ENCODE results near the gene CSAD.
"Not testable (repeated sequence)": the region's sequence is repeated elsewhere in the genome, so short reads cannot be mapped to it uniquely, and the experiment has no call there.

The CSAD gene

DNA sequence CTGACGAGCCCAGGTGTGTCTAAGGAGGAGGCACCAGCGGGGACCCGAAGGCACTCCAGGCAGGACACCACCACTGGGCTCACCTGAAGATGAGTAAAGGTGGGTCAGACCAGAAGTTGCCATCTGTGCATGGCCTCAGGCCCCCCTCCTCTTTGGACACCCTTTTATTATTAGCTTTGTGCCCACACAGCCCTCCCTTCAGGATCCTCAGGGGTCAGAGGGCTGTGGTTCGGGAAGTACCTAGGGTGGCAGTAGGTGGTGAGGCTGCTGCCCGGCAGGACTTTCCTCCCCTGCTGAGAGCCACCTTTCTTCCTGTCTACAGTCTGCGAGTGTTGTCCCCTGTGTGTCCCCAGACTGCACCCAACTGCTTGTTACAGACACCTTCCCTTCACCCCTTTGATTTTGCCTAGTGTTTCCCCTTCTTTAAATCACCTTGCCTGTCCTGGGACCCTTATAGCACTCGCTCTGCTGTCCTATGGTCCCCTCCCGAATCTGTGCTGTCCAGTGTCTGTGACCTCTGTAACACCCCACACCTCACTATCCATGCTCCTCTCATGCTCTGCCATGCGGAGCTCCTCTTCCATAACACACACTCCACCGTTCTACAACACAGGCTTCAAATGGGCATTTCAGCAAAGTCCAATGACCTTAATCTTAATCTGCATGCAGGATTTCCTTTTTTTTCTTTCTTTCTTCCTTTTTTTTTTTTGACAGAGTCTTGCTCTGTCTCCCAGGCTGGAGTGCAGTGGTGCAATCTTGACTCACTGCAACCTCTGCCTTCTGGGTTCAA is 51.8 kb downstream of the CSAD start:
- peak in 1 of 2 donors; percentile 13 for DNase-seq

DNA sequence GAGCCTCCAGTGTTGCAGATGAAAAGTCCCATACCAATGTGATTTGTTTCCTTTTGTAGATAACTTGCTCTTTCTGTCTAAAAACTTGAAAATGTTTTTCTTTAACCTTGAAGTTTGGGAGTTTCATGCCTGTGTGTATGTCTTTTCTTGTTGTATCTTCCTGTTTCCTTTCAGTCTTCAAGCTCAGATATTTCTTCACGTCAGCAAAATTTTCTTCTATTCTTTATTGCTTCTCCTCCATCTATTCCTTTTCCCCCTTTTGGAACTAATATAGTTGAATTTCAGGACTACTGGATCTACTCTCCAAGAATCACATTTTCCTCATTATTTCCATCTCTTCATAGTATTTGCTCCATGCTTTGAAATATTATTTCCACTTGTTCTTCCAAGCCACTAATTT is 53.6 kb downstream of the CSAD start:
- no peak for DNase-seq

DNA sequence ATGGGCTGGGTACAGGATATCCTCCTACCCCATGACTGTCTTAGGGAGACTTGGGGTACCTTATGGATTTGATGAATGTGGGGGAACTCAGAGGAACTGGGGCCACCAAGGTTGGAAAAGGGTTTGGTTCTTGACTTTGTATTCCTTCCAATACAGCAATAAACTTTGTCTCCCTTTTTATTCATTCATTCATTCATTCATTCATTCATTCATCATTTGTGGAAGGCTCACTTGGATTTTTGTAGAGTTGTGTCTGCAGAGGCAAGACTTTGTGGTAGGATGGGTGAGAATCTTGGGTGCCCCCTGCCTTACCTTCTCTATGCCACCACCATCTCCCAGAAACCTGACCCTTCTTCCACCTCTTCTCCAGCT is 56.4 kb downstream of the CSAD start:
- no peak for DNase-seq

DNA sequence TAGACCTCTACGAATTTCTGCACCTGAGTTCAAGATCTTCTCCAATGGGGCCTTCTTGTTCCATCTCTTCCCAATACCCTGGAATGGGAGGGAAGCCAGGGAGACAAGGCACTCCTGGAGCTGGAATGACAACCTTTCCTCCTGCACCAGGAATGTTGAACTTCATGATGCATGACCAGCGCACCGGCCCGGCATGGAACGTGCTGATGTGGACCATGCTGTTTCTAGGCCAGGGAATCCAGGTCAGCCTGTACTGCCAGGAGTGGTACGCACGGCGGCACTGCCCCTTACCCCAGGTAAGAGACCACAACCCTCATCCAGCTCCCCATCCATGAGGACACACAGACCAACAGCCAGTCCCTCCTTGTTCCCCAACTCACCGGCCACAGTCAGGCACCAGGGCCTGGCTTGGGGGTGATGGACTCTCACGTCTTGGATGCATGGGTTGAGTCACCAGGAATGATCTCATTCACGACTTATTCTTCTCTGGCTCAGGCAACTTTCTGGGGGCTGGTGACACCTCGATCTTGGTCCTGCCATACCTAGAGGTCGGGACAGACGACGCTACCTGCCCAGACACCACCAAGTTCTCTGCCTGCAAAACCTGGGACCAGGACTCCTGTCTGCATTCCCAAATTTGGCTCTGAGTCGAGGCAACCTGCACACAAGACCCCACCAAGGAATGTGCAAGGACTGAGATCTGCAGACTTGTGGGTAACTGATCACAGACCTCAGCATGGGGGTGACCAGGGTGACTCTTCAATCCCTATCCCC is 57.0 kb downstream of the CSAD start:
- DNase-seq, result no peak

DNA sequence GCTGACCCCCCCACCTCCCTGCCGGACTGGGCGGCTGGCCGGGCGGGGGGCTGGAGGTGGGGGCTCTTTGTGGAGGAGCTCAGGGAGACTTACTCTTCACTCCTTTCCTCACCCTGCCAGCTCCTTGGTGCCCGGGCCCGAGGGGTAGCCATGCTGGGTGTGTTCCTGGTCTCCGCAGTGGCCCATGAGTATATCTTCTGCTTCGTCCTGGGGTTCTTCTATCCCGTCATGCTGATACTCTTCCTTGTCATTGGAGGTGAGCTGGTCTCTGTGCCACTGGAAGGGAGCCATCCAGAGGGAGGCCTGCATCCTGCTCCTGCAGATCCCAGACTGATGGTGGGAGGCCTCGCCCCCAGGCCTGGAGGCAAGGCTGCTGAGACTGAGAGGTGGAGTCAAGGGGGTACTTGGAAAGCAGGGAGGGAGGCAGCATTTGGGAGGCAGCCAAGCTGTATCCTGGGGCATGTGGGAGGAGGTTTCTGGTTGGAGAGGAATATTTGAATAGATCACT is 57.7 kb downstream of the CSAD start:
- no peak for DNase-seq

DNA sequence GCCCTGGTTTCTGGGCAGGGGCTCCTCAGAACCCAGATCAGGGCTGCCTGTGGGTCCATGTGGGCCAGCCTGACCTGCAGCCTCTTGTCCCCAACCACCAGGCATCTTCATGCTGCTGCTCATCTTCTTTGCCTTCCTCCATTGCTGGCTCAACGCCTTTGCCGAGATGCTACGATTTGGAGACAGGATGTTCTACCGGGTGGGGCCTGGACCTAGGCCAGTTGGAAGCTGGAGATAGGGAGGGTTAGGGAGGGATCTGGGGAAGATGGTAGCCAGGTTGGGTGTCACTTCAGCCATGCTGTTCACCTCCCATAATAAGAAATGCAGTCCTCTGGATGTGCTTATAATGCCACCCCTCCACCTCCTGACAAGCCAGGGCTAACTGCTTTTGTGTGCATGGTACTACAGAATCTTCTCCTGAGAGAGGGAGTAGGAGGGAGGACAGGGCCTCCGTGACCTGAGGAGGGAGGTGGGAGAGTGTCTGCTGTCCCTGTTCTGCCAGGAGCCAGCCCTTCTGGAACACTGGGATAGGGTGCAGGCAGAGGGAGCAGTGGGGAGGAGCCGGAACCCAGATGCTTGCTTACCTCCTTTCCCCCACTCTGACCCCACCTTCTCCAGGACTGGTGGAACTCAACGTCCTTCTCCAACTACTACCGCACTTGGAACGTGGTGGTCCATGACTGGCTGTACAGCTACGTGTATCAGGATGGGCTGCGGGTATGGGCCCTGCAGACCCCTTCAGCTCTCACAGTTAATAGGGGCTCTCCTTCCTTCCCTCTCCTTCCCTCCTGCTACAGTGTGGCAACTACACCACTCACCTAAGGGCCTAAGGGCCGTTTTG is 59.8 kb downstream of the CSAD start:
- no peak for DNase-seq

DNA sequence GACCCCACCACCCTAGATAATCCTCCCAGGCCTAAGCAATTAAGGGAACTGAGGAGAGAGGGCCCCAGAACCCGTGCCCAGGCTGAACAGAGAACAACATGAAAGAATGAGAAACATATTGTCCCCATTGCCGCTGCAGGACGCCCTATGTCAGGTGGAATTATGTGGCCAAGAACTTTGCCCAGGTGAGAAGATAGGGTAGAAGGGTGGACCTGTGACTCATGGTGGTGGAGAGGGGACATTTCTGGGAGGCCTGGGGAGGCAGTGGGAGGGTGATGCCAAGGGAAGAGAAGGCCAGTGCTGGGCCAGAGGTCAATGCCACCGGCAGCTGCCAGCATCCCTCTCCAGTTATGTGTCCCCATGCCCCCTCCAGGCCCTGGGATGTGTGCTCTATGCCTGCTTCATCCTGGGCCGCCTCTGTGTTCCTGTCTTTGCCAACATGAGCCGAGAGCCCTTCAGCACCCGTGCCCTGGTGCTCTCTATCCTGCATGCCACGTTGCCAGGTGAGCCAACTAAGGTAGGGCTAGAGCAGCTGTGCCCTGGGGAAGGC is 61.9 kb downstream of the CSAD start:
- no peak for DNase-seq

GRCh38 chr12:53115891-53116648 is 64.7 kb downstream of the CSAD start:
- no peak for DNase-seq

DNA sequence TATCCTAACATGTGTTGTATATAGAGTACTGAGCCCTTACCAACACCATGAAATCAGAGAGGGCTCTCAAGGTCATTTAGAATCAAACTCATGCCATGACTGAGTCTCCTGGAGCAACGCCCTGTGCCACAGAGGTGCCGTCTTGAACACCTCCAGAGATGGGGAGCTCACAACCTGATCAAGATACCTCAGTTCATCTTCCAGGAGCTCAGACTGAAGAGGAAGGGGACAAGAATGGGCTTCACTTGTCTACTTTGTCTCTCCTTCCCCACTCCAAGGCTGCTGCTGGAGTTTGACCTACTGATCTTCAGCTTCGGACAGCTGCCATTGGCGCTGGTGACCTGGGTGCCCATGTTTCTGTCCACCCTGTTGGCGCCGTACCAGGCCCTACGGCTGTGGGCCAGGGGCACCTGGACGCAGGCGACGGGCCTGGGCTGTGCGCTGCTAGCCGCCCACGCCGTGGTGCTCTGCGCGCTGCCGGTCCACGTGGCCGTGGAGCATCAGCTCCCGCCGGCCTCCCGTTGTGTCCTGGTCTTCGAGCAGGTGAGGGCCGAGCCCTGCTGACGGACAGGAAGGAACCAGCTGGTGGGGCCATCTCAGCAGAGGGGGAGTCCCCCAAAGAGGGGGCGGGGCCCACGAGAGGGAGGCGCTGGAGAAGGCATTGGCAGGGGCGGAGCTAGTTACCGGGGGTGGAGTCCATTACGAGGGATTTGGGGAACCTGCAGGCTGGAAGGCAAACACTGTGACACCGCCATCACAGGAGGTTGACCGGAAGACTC is 65.4 kb downstream of the CSAD start:
- DNase-seq, result no peak

GRCh38 chr12:53113951-53114350 is 66.8 kb downstream of the CSAD start:
- no peak for DNase-seq

DNA sequence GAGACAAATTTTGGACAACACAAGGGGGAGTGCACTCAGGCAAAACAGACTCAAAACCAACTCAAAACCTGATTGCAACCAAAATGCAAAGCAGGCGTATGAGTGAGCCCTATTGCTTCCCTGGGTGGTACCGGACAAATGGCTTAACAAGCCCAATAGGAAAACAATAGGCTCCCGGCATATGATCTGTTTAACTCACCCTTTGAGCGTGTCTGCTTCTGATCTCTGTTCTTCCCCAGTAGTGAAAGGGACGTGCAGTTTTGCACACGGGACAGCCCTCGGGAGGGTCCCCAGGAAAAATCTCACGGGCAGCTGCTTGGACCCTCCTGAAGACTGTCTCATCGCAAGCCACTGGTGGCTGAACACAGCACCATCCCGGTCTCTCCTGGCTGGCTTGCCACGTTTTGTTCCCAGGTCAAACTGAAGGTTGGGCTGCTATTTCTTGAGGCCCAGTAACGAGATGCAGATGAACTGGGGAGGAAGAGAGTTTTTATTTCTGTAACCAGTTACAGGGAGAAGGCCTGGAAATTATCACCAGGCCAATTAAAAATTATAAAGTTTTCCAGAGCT is 67.5 kb downstream of the CSAD start:
- no peak for DNase-seq

GRCh38 chr12:53112431-53112830 is 68.3 kb downstream of the CSAD start:
- not testable (repeated sequence) for DNase-seq

Measured in inflammatory macrophage treated with lipopolysaccharide for 1 hour (primary cell).